LNCaP clone FGC (cell line): ENCODE results near the gene STX19.

ENCODE experiments used
- DNase-seq: peaks from one replicate; pipeline ENCODE4 v3.0.0-alpha.2; 2011; ENCODE audit warnings: low read depth
- H3K4me3 ChIP-seq: 2 replicates; pipeline ENCODE4 v1.5.1; 2011; ENCODE audit warnings: mild to moderate bottlenecking, low read depth, low read length, control low read depth
- CTCF ChIP-seq: IDR thresholded peaks from 2 replicates; pipeline ENCODE4 v1.5.1; 2012; ENCODE audit warnings: mild to moderate bottlenecking; ENCODE audit not compliant: control insufficient read depth, insufficient read depth; ENCODE audit errors: extremely low read depth

Gene STX19

GRCh38 chr3:94008253-94008652 is 20.1 kb downstream of the STX19 start:
- no peak overlapping the region for H3K4me3 ChIP-seq
- no peak for DNase-seq
- no peak for TF ChIP-seq CTCF

- H3K4me3 ChIP-seq, result peak overlapping the region; percentile 26; the same call in 1 of the 2 replicates
- peak; percentile 87 for TF ChIP-seq CTCF
- DNase-seq, result peak; percentile 57
These were observed 24.0 kb downstream of the STX19 start for GRCh38 chr3:94004301-94004910.

- no peak for TF ChIP-seq CTCF
- H3K4me3 ChIP-seq, result no peak overlapping the region
- no peak for DNase-seq
These were observed 26.4 kb downstream of the STX19 start for GRCh38 chr3:94001827-94002495.

GRCh38 chr3:94001191-94001590 is 27.2 kb downstream of the STX19 start:
- DNase-seq, result no peak
- no peak for TF ChIP-seq CTCF
- no peak overlapping the region for H3K4me3 ChIP-seq

GRCh38 chr3:93994056-93994455 is 34.3 kb downstream of the STX19 start:
- no peak for TF ChIP-seq CTCF
- DNase-seq, result no peak
- H3K4me3 ChIP-seq, result no peak overlapping the region

- TF ChIP-seq CTCF, result no peak
- no peak for DNase-seq
- no peak overlapping the region for H3K4me3 ChIP-seq
These were observed 36.2 kb downstream of the STX19 start for GRCh38 chr3:93992207-93992606.

GRCh38 chr3:93991631-93992030 is 36.8 kb downstream of the STX19 start:
- no peak overlapping the region for H3K4me3 ChIP-seq
- TF ChIP-seq CTCF, result no peak
- no peak for DNase-seq
